B cell (primary cell): ENCODE results near the gene TNIP1. TPM values are rescaled to one million over a fixed set of nuclear protein-coding genes. Genes with fewer than 3 reads are reported as not detected.

ENCODE experiments used
- ATAC-seq: fragments of 200-7000 bp; cut with Tn5 transposase; one replicate; pipeline ENCODE4 v1.10.0; 2021; ENCODE audit warnings: low read depth, mild to moderate bottlenecking, moderate number of reproducible peaks, moderate library complexity
- CTCF ChIA-PET: fragments of 350-600 bp; sonication (Branson Sonifier 250); formaldehyde crosslinking; loops from one replicate; lab custom pipeline; 2021; ENCODE audit warnings: antibody characterized with exemption, inconsistent platforms; lab: Charles Lee
- POLR2A ChIA-PET: fragments of 350-600 bp; sonication (Branson Sonifier 250); formaldehyde crosslinking; loops from one replicate; lab custom pipeline; 2021; ENCODE audit warnings: antibody characterized with exemption; lab: Charles Lee
- DNase-seq: peaks from one replicate; pipeline ENCODE4 v3.0.0; 2013
- H2AFZ ChIP-seq: 2 replicates; pipeline ENCODE4 v1.6.1; 2012; ENCODE audit warnings: mild to moderate bottlenecking, low read depth, low read length; ENCODE audit not compliant: insufficient read depth, poor library complexity, severe bottlenecking
- H3K27ac ChIP-seq, 2 donors: 1 replicate in 1 of 2; 2 replicates in 1 of 2; pipeline ENCODE4 v1.5.1; 2012 to 2013; ENCODE audit warnings: low read length in 2 of 2, mild to moderate bottlenecking in 2 of 2, moderate library complexity in 1 of 2
- H3K27me3 ChIP-seq, 4 experiments: fragments of 200-600 bp in 1 of 4; sonication (generic) in 1 of 4; replicated peaks in 1 of 4; 1 replicate in 2 of 4; 2 replicates in 2 of 4; pipeline versions ENCODE4 v1.6.1 to v1.7.0; 2013 to 2016; ENCODE audit warnings: low read length in 3 of 4, mild to moderate bottlenecking in 2 of 4, mixed read lengths in 1 of 4, moderate library complexity in 1 of 4; ENCODE audit not compliant: insufficient read depth in 4 of 4, control insufficient read depth in 3 of 4; ENCODE audit errors: control extremely low read depth in 1 of 4
- H3K36me3 ChIP-seq, 2 experiments: replicated peaks in 1 of 2; 1 replicate in 1 of 2; 2 replicates in 1 of 2; pipeline versions ENCODE4 v1.6.1 to v1.7.1; 2013; ENCODE audit warnings: low read length in 1 of 2; ENCODE audit not compliant: insufficient read depth in 2 of 2, control insufficient read depth in 1 of 2; ENCODE audit errors: control extremely low read depth in 1 of 2, extremely low read depth in 1 of 2
- H3K4me1 ChIP-seq, 2 donors: fragments of 200-600 bp in 1 of 2; sonication (generic) in 1 of 2; 1 replicate in 1 of 2; 2 replicates in 1 of 2; pipeline versions ENCODE4 v1.5.1 to v1.6.1; 2013 to 2017; ENCODE audit warnings: low read length in 2 of 2; ENCODE audit not compliant: control insufficient read depth in 2 of 2, insufficient read depth in 2 of 2
- H3K4me2 ChIP-seq: replicated peaks from 2 replicates; pipeline ENCODE3; 2012; ENCODE audit warnings: mild to moderate bottlenecking, low read depth, low read length; ENCODE audit not compliant: poor library complexity, severe bottlenecking
- H3K4me3 ChIP-seq, 5 experiments: fragments of 200-600 bp in 1 of 5; sonication (generic) in 1 of 5; 1 replicate in 3 of 5; 2 replicates in 2 of 5; pipeline versions ENCODE4 v1.5.1 to v1.7.0; 2011 to 2016; ENCODE audit warnings: low read length in 4 of 5, mild to moderate bottlenecking in 4 of 5, low read depth in 2 of 5, control low read depth in 1 of 5, moderate library complexity in 1 of 5; ENCODE audit not compliant: insufficient read depth in 1 of 5; ENCODE audit errors: control extremely low read depth in 1 of 5, extremely low read depth in 1 of 5
- H3K79me2 ChIP-seq: fragments of 200-600 bp; sonication (generic); one replicate; pipeline ENCODE4 v1.6.0; 2016; ENCODE audit warnings: low read length; ENCODE audit not compliant: control insufficient read depth, insufficient read depth
- H3K9ac ChIP-seq: fragments of 200-600 bp; sonication (generic); 2 replicates; pipeline ENCODE4 v1.6.1; 2017; ENCODE audit warnings: mild to moderate bottlenecking, low read length, moderate library complexity
- H3K9me3 ChIP-seq, 3 donors: one replicate each; pipeline versions ENCODE4 v1.6.1 to v1.7.1; 2013; ENCODE audit warnings: low read length in 2 of 3; ENCODE audit not compliant: control insufficient read depth in 2 of 3, insufficient read depth in 1 of 3; ENCODE audit errors: control extremely low read depth in 1 of 3
- H4K20me1 ChIP-seq: 2 replicates; pipeline ENCODE4 v1.6.0; 2012; ENCODE audit warnings: mild to moderate bottlenecking, low read length; ENCODE audit not compliant: insufficient read depth, control insufficient read depth, poor library complexity, severe bottlenecking
- H3K27ac Mint-ChIP-seq: one replicate; pipeline ENCODE4 v1.8.0; 2021; ENCODE audit warnings: mixed read lengths
- H3K27me3 Mint-ChIP-seq: one replicate; pipeline ENCODE4 v1.8.0; 2021; ENCODE audit warnings: mixed read lengths
- H3K4me1 Mint-ChIP-seq: one replicate; pipeline ENCODE4 v1.8.0; 2021; ENCODE audit warnings: mixed read lengths
- H3K4me3 Mint-ChIP-seq: one replicate; pipeline ENCODE4 v1.8.0; 2021; ENCODE audit warnings: mixed read lengths
- H3K9me3 Mint-ChIP-seq: one replicate; pipeline ENCODE4 v1.8.0; 2022; ENCODE audit warnings: mixed read lengths; ENCODE audit not compliant: insufficient read depth
- CTCF ChIP-seq: fragments of 200-600 bp; IDR thresholded peaks from one replicate; pipeline ENCODE4 v1.8.0; 2022; ENCODE audit warnings: antibody characterized with exemption, mild to moderate bottlenecking
- EZH2 ChIP-seq: IDR thresholded peaks from 2 replicates; pipeline ENCODE4 v1.6.1; 2012; ENCODE audit warnings: borderline replicate concordance, low read depth, mild to moderate bottlenecking, moderate library complexity, low read length; ENCODE audit not compliant: insufficient read depth, poor library complexity, severe bottlenecking
- WGBS: methylation state at CpG from one replicate; pipeline ENCODE4 v1.1.5; 2013; ENCODE audit warnings: missing lambda C conversion rate; ENCODE audit not compliant: insufficient coverage; 5-methylcytosine and 5-hydroxymethylcytosine counted together
- intact Hi-C: fragments of 100-400 bp; cut with micrococcal nuclease; formaldehyde crosslinking; loops from one replicate; pipeline ENCODE4 v1.10.0; 2022
- polyA plus RNA-seq: library from polyadenylated mRNA; depleted of rRNA; stranded (reverse); fragments of >200 nt; gene quantifications from 2 replicates; pipeline ENCODE4 v1.2.3, GENCODE V29; 2012
- total RNA-seq, 2 donors: library from RNA; stranded (reverse); fragments of 120-200 nt in 1 of 2; gene quantifications; 1 replicate in 1 of 2; 2 replicates in 1 of 2; pipeline versions ENCODE4 v1.2.3 to v1.2.4, GENCODE V29; 2013 to 2022

Gene TNIP1
- total and polyA plus RNA-seq, 2 donors (not counting 1 experiment from before 2014, with no cell fraction given): 108 to 294 TPM

- Histone ChIP-seq H3K27me3 (peaks cover 0 to 7% (median 1%) of the 10 kb centered on the region in 4 experiments), H3K4me1 (no peaks in the 10 kb centered on the region), H3K27ac (no peak overlapping the region), H3K4me2 (no peak overlapping the region), H3K9ac (no peak overlapping the region), H2AFZ (no peak overlapping the region), H3K4me3 (no peak overlapping the region), H3K36me3 (no peaks in the 10 kb centered on the region), H3K9me3 (no peaks in the 10 kb centered on the region), H4K20me1 (no peaks in the 10 kb centered on the region), H3K79me2 (no peaks in the 10 kb centered on the region)
- no peak for TF ChIP-seq CTCF
- TF ChIP-seq EZH2: no peak
- POLR2A ChIA-PET: no interaction called here
- ATAC-seq (no peak), DNase-seq (no peak)
- Mint-ChIP-seq H3K9me3 (no peaks in the 10 kb centered on the region), H3K4me3 (no peak overlapping the region), H3K4me1 (no peaks in the 10 kb centered on the region), H3K27ac (no peak overlapping the region), H3K27me3 (peaks cover 19% of the 10 kb centered on the region)
- CTCF ChIA-PET: interaction anchor here (0.8 kb wide), 2 partner anchors 15 to 109 kb away, joined by 3 read pairs; no protein-coding TSS in a partner anchor
- WGBS: 80% methylated on average over 3 of the region's 5 CpGs
- intact Hi-C loops: no loop called here
These were observed 74.0 kb downstream of the TNIP1 start for GRCh38 chr5:151006704-151007334.

- Histone ChIP-seq H3K9ac (no peak overlapping the region), H3K4me1 (no peaks in the 10 kb centered on the region), H3K4me3 (no peak overlapping the region), H3K36me3 (no peaks in the 10 kb centered on the region), H2AFZ (no peak overlapping the region), H3K4me2 (no peak overlapping the region), H3K27me3 (peaks cover 0 to 7% (median 1%) of the 10 kb centered on the region in 4 experiments), H4K20me1 (no peaks in the 10 kb centered on the region), H3K9me3 (no peaks in the 10 kb centered on the region), H3K27ac (no peak overlapping the region), H3K79me2 (no peaks in the 10 kb centered on the region)
- Mint-ChIP-seq H3K27ac (no peak overlapping the region), H3K9me3 (no peaks in the 10 kb centered on the region), H3K4me3 (no peak overlapping the region), H3K27me3 (peaks cover 15% of the 10 kb centered on the region), H3K4me1 (no peaks in the 10 kb centered on the region)
- POLR2A ChIA-PET: no interaction called here
- DNase-seq (no peak), ATAC-seq (no peak)
- intact Hi-C loops: no loop called here
- 85% methylated on average over 2 of the region's 7 CpGs for whole genome bisulfite sequencing
- TF ChIP-seq CTCF: no peak
- no peak for TF ChIP-seq EZH2
- CTCF ChIA-PET: no interaction called here
These were observed 74.8 kb downstream of the TNIP1 start for GRCh38 chr5:151005950-151006576.
